Lower leg skin (tissue), 3 donors: ENCODE results near the gene TIMM10B.

ENCODE experiments used
- POLR2A ChIP-seq, 2 donors: fragments of 450-650 bp; IDR thresholded peaks; one replicate each; pipeline ENCODE4 v1.6.1; 2016 to 2017; ENCODE audit warnings: antibody characterized with exemption in 2 of 2, mild to moderate bottlenecking in 1 of 2, moderate library complexity in 1 of 2
- TF ChIP-seq, protein P1 (sequence below), 3 donors: fragments of 450-650 bp; IDR thresholded peaks; one replicate each; pipeline ENCODE4 v1.5.1; 2016; ENCODE audit warnings: antibody characterized with exemption in 3 of 3, mild to moderate bottlenecking in 3 of 3, moderate library complexity in 2 of 3

DNA sequence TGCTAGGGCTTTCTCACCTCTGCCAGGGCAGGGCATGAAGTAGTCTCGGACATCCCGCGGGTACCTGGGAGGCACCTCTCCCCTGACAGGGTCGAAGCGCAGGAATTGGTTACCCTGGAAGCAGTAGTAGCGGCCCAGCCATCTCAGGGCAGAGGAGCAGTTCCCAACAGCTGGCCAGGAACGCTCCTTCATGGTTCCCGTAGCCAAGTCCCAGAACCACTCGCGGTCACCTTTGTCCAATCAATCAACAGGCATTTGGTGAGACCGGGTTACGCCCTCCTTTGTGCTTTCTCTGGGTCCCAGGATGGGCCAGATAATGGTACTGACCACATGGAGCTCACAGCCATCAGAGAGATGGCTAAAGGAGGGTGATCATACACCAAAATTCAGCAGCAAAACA, 43.9 kb upstream of the TIMM10B start:
- TF ChIP-seq, protein P1, sequence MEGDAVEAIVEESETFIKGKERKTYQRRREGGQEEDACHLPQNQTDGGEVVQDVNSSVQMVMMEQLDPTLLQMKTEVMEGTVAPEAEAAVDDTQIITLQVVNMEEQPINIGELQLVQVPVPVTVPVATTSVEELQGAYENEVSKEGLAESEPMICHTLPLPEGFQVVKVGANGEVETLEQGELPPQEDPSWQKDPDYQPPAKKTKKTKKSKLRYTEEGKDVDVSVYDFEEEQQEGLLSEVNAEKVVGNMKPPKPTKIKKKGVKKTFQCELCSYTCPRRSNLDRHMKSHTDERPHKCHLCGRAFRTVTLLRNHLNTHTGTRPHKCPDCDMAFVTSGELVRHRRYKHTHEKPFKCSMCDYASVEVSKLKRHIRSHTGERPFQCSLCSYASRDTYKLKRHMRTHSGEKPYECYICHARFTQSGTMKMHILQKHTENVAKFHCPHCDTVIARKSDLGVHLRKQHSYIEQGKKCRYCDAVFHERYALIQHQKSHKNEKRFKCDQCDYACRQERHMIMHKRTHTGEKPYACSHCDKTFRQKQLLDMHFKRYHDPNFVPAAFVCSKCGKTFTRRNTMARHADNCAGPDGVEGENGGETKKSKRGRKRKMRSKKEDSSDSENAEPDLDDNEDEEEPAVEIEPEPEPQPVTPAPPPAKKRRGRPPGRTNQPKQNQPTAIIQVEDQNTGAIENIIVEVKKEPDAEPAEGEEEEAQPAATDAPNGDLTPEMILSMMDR (IDR thresholded peaks at IDR 0.05), result no peak
- no peak for TF ChIP-seq POLR2A (IDR thresholded peaks at IDR 0.05)
